NCI-H748 treated with DMSO at 0.1 percent for 48 hours (cell line): ENCODE data around the gene CLEC17A.
"Not testable (repeated sequence)": the region's sequence is repeated elsewhere in the genome, so short reads cannot be mapped to it uniquely, and the experiment has no call there.

Experiments used
- DNase-seq: peaks from one replicate; lab custom pipeline; 2025; lab: John Stamatoyannopoulos, UW

The CLEC17A gene, protein sequence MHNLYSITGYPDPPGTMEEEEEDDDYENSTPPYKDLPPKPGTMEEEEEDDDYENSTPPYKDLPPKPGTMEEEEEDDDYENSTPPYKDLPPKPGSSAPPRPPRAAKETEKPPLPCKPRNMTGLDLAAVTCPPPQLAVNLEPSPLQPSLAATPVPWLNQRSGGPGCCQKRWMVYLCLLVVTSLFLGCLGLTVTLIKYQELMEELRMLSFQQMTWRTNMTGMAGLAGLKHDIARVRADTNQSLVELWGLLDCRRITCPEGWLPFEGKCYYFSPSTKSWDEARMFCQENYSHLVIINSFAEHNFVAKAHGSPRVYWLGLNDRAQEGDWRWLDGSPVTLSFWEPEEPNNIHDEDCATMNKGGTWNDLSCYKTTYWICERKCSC

DNA sequence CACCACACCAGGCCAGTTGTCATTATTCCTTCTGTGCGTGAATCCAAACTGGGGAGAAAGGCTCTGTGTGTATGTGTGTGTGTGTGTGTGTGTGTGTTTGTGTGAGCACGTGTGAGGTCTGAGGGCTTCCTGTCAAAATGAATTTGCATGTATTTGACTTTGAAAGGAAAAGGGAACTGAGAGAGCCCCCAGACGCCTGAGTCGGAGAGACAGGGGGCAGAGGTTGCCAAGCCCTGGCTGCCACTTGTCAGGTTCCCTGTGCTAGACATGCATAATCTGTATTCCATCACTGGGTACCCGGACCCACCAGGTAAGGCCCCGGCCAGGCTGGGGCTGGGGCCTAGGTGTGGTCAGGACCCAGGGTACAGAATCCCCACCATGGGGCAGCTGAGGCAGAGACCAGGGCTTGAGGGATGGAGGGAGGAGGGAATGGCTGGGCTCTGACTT is at the start of gene CLEC17A:
TSS of gene CLEC17A (plus strand) at position 191 of the 447 bp plus-strand sequence. CDS start at position 268, 77 bp downstream.
- DNase-seq: no peak

DNA sequence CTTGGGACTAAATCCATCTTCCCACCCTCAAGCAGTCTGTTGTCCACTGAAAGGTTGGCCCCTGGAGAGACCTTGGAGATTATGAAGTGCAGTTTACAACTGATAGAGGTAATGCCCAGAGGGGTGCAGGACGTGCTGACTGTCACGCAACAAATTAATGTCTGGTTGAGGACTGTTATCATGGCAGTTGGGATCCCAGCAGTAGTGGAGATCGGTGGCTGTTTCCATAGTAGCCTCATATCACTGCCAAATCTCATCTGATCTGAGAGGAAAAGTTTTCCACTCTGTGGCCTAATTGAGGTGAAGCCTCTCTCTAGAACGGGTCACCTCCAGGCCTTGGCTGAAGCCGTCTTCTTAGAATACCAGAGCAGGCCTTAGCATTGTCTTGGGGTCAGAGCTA is 49.4 kb upstream of the CLEC17A start:
- no peak for DNase-seq

DNA sequence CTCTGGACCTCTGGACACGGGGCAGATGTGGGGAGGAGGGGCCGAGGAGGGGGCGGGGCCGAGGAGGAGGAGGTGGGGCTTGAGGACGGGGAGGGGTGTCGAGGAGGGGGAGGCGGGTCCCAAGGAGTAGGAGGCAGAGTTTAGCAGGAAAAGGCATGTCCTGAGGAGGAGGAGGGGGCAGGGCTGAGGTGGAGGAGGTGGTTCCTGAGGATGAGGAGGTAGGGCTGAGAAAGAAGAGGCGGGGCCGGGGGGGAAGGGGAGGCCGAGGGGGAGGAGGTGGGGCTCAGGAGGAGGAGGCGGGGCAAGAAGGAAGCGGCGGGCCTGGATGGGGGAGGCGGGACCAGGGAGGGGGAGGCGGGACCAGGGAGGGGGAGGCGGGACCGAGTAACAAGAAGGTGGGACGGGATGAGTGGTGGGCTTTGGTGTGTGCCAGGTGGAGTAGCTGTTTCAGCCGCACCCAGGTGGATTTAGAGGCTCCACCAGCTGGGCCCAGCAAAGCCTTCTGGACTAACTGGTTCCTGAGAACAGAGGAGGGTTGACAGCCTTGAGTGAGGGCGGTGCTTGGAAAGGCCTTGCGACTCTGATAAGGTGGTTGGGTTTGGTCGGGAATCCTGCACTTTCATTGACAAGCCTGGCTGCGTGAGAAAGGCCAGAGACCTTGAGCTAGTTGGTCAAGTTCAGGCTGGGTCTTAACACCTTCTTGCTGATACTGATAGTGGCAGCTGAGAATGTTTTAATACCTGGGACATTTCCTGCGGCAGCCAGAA is 45.8 kb upstream of the CLEC17A start:
- no peak for DNase-seq

DNA sequence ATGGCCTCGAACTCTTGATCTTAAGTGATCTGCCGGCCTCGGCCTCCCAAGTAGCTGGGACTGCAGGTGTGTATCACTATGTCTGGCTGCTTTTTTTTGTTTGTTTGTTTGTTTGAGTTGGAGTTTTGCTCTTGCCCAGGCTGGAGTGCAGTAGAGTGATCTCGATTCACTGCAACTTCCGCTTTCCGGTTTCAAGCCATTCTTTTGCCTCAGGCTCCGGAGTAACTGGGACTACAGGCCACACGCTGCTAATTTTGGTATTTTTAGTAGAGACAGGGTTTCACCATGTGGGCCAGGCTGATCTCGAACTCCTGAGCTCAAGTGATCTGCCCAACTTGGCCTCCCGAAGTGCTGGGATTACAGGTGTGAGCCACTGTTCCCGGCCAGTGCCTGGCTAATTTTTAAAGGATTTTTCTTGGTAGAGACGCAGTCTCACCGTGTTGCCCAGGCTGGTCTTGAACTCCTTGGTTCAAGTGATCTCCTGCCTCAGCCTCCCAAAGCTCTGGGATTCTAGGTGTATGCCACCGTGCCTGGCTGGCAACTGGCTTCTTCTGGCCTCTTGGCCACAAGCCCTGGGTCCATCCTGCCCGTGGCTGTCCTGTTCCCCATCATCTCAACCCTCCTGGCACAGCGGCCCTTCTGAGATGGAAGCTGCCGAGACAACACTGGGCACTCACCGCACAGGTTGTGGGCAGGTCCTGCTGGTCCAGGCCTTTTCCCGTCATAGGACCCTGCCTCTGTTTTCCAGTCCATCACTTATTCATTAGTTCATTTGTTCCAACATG is 42.0 kb upstream of the CLEC17A start:
- DNase-seq: no peak

DNA sequence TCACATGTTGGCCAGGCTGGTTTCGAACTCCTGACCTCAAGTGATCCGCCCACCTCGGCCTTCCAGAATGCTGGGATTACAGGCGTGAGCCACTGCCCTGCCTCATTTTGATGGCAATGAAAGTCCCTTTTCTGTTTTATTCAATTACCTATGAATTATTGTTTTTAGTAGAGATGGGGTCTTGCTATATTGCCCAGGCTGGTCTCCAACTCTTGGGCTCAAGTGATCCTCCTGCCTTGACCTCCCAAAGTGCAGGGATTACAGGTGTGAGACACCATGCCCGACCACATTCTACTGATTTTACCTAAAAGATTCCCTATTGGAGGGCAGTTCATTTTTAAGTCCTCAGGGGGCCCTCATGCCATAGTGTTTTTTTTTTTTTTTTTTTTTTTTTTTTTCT is 40.9 kb upstream of the CLEC17A start:
- DNase-seq: not testable (repeated sequence)

DNA sequence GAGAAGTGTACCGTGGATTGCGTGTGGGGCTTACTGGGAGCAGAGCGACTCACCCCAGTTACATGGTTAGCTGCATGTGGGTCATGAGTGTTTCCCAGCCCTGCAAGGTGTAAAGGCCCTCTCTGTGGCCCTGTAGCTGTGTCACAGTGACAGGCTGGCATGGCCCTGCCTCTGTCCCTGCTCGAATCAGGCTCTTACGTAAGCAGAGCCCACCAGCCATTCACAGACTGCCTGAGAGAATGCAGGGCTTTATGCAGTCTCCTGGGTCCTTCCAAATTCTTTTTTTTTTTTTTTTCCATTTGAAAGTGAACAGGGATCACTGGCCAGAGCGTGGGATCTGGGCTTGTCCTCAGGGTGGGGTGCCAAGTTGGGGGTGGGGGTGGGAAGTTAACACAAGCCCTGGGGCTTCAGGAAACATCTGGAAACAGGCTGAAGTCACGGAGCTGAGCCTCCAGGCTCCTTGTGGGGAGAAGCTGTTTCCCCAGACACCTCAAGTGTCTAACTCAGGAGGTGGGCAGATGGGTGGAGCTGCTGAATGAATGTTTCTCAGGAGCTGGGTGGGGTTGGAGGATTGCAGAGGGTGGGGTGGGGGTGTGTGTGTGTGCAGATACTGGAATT is 40.1 kb upstream of the CLEC17A start:
- DNase-seq: no peak

DNA sequence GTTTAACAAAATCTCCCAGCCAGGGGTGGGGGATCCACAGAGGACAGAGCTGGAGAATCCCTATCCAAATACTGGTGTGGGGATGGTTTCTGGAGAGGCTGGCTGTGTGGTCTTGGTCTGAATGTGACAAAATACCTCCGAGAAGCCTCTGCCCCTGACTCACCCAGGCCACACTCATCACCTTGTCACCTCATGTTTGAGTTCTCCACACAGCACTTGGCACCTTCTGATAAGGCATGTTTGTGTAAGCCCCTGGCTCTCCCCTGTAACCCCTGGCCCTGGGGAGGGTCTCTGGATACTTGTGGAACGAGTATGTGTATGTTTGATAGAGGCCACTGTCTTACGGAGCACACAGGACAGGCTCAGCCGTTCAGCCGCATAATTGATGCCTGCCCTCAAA is 38.8 kb upstream of the CLEC17A start:
- DNase-seq: no peak

DNA sequence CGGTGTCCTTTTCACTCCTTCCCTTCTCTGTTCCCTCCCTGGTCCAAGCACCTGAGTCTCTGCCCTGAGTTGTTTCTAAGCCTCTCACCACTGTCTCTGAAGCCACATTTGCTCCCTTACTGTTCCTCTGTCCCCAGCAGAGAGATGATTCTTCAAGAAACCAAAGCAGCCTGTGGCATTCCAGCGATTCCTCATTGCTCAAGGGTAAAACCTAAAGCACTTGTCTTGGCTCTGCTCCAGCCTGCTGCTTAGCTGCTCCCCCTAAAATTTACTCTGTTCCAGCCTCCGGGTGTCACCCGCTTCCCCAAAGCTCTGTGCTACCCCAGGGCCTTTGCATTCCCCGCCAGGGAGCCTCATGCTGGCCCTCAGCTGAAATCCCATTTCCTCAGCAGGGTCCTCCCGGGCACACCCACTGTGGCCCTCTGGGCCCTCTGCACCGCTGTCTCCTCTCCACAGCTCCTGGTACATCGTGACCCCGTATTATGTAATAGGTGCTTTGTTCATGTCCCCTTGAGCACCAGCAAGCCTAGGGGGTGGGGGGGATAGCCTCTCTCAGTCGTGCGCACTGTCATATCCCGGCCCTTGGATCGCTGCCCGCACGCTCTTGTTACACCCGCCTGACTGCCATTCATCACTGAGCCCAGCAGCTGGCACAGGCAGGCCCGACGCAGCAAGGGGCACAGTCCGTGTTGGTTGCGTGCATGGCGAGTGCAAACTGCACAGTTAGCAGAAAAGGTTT is 37.7 kb upstream of the CLEC17A start:
- DNase-seq: no peak

DNA sequence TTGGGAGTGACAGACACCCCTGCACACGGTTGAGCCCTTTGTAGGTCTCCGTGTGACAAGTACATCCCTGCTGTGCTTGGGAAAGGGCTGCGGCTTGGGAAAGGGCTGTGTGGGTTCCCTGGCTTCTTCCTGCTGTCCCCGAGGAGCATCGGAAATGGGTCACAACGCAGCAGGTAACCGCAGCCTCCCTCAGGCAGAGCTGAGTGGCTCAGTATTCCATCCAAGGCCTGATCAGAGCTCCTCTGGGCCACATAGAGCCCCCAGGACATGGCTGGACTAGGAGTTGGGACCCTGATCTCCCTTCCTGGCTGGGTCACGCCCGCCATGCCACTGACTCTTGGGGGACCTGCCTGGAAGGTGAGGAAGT is 37.2 kb upstream of the CLEC17A start:
- no peak for DNase-seq

DNA sequence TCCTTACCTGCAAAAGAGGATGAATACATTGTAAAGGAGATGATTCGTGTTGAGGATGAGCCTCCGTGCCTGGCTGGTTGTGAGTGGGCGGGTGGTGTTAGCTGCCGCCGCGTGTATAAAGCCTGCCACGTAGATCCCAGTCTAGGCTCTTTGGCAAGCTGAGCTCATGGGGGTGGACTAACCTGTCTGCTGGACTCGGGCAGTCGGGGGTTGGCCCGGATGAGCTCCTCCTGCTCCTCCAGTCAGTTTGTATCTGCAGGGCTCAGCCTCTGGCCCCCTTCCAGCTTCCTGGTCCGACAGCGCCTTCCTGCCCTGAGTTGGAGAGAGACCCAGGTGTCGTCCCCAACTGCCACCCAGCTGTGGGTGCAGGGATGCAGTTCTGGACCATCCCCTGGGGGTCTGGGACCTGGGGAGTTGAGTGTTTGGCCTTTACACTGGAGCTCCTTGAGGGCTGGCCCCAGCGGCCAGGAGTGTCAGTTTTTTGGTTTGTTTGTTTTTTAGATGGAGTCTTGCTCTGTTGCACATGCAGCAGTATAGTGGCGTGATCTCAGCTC is 32.6 kb upstream of the CLEC17A start:
- no peak for DNase-seq

DNA sequence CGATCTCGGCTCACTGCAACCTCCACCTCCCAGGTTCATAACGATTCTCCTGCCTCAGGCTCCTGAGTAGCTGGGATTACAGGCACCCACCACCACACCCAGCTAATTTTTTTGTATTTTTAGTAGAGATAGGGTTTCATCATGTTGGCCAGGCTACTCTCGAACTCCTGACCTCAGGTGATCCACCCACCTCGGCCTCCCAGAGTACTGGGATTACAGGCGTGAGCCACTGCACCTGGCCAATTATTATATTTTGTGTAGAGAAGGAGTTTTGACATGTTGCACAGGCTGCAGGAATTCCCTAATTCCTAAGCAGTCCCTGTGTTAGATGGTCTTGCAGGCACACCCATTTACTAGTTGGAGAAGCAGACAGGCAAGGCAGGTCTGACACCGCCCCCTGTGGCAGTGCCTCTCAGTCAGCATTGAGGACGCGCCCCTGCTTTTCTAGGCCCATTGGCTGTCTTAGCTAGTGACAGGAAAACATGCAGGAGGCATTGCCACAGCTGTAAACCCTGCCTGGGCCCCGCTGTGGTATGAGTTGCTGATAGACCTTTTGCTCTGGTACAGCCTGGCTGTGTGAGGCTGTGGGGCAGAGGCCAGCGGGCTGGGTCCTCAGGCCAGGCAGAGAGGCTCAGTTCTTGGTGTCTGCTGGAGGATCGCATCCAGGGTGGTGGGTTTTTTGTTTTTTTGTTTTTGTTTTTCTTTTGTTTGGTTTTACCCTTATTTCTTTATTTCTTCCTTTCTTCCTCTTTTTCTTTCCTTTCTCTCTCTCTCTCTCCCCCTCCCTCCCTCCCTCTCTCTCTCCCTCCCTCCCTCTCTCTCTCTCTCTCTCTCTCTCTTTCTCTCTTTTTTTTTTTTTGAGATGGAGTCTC is 31.5 kb upstream of the CLEC17A start:
- not testable (repeated sequence) for DNase-seq

DNA sequence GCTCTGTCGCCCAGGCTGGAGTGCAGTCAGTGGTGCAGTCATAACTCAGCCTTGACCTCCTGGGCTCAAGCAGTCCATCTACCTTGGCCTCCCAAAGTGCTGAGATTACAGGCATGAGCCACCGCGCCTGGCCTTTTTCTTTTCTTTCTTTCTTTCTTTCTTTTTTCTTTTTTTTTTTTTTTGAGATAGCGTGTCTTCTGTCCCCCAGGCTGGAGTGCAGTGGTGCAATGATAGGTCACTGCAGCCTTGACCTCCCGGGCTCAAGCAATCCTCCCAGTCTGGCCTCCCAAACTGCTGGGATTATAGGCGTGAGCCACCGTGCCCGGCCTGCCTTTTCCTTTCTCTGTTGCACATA is 30.9 kb upstream of the CLEC17A start:
- not testable (repeated sequence) for DNase-seq

DNA sequence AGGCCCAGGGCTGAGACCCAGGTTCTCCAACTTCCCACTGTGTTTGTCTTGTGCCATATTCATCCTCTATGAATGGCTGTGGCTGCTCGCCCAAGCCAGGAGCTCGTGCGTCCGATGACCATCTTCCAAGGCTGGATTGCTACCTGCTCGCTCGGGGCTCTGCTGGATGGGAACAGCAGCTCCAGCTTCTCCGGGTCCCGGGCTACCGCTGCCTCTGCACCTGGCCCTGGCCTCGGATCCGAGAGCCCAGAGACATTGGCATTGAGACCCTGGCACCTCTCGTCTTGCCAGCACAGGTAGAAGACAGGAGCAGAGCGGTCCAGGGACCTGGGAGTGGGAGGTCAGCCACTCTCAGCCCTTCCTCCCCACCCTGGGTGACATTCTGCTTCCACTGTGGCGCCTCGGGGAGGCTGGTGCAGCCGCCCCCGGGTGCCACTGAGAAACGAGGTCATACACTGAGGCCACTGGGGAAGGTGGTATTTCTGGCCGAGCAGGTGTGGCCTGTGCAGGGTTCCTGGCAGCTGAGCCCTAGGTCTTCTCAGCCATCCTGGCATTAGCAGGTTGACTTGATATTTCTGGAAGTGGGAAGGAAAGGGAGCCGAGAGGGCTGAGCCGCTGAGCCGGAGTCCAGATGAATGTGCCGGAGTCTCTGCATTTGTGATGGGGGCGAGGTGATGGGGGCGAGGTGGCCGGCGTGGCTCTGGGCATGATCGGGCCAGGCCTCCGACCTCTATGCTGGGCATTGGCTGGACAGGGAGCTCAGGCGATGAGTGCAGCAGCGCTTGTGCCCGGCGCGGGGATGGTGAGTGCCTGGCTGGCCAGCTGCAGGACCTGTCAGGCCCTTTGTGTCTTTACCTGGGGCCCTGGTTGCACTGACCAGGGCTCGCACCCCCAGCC is 29.6 kb upstream of the CLEC17A start:
- DNase-seq: no peak

DNA sequence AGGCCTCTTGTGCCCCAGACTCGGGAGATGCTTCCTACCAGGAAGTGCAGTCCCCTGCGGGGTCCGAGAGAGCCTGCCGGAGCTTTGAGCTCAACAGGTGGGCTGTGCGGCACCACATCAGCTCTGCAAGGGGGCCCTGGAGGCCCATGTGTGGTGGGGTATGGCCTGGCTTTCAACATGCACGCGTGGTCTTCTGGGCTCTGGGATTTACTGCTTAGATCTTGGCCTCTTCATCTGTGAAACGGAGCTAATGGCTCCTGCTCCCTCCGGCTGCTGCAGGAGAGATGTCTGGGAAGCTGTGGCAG is 29.0 kb upstream of the CLEC17A start:
- no peak for DNase-seq

DNA sequence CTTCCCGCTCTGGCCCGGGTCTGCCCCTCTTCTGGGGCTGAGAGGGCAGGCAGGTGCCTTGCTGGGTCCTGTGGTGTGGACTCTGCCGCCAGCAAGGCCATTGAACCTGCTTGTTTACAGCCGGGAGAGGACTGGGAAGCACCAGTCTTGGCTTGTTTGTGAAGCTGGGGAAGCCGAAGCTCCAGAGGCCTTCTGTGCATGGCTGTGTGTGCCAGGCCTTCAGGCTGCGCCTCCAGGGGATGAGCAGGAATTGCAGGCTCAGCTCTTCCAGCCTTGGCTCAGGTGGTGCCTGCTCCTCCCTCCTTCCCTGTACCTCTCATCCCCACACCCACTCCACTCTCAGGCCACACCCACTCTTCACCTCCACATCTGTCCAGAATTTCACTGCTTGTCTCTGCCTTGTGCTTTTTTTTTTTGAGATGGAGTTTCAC is 28.5 kb upstream of the CLEC17A start:
- DNase-seq: no peak

DNA sequence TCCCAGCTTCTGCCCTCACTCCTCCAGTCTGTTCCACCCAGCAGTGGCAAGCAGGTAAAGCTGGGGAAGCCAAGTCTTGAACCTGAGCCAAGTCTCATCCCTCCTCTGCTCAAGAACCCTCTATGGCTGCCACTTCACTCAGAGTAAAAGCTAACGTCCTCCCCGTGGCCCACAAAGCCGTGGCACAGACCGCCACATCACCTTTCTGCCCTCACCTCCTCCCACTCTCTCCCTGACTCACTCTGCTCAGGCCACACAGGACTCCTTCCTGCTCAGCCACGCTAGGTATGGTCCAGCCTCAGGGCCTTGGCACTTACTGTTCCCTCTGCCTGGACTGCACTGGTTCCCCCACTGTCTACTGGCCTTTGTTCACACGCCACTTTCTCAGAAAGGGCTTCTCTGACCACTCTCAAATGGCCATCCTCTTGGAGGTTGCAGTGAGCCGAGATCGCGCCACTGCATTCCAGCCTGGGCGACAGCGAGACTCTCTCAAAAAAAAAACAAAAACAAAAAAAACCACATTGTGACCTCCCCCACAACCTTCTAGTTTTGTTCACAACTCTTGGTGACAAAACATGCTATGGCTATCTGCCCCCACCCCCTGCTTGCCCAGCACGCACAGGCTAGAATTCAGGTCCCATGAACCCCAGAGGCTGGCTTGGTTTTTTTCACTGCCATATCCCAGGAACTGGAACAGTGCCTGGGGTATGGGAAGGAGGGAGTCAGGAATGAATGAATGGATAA is 26.8 kb upstream of the CLEC17A start:
- no peak for DNase-seq

DNA sequence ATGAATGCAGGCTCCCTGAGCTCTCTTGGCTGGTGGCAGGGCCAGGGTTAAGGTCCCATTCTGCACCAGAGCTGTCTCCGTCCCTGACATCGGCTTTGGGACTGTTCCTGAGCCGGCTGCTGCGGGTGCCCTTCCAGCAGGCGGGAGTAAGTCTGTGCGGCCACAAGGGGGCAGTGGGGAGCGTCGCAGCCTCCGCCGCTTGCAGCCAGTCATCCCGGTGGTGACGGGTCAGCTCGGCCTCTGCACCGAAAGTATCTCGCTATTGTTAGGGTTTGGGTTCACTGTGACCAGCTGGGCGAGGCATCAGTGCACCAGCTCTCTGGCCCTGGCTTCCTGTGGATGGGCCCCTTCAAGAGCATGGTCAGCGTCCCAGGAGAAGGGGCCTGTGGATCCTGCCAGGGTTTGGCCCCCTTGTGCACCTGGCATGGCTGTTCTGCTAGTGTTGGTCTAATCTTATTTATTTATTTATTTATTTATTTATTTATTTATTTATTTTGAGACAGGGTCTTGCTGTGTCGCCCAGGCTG is 26.2 kb upstream of the CLEC17A start:
- DNase-seq: no peak

DNA sequence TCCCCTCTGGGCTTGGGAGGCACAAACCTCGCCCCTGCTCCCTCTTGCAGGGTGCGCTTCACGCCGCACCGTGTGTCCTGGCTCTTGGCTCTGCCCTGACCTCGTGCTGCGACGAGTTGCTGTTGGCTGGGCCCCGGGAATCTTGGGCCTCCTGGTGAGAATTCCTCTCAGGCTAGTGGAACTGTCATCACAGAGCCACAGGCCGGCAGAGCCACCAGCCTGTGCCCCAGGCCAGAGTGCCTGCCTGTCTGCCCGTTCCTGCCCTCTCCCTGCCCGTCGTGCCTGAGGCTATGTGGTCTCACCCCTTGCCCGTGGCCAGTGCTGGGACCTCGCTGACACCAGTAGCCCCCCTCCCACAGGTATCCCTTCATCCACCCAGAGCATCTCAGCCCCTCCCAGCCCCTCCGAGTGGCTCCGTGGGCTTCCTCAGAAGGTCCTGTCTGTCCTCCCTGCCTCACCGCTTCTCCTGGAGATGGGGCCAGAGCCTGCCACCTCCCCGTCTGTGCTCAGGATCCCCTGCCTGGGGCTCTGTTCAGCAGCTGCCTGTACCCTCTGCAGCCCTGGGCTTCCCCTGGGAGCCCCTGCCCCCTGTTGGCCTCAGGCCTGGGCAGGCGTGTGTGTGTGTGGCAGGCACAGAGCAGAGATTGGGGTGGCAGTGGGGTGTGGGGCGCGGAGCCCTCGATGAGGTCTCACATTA is 24.4 kb upstream of the CLEC17A start:
- DNase-seq: no peak
